Fibroblast of skin of right biceps (primary cell): ENCODE results near the gene CYSRT1.

Experiments used
- DNase-seq: peaks from one replicate; pipeline ENCODE4 v3.0.0-alpha.2; 2013

Gene CYSRT1

GRCh38 chr9:137224830-137225694 lies at the start of gene CYSRT1:
CYSRT1 (plus strand) TSS chr9:137225174; CDS start chr9:137225622, 448 bp downstream.
- no peak for DNase-seq

GRCh38 chr9:137175345-137175961 lies 49.5 kb upstream of the CYSRT1 start:
- no peak for DNase-seq

GRCh38 chr9:137176302-137177182 lies 48.4 kb upstream of the CYSRT1 start:
- DNase-seq, result peak; percentile 22

- DNase-seq, result no peak
Measured at GRCh38 chr9:137178201-137178938, 46.6 kb upstream of the CYSRT1 start.

- DNase-seq, result no peak
Measured at GRCh38 chr9:137178939-137179630, 45.9 kb upstream of the CYSRT1 start.

- no peak for DNase-seq
Measured at GRCh38 chr9:137179761-137180160, 45.2 kb upstream of the CYSRT1 start.

GRCh38 chr9:137180491-137180890 lies 44.5 kb upstream of the CYSRT1 start:
- DNase-seq, result no peak

- DNase-seq, result no peak
Measured at GRCh38 chr9:137181680-137182079, 43.3 kb upstream of the CYSRT1 start.

- DNase-seq, result no peak
Measured at GRCh38 chr9:137182836-137183235, 42.1 kb upstream of the CYSRT1 start.

GRCh38 chr9:137183980-137184595 lies 40.9 kb upstream of the CYSRT1 start:
- DNase-seq, result no peak

GRCh38 chr9:137184881-137185660 lies 39.9 kb upstream of the CYSRT1 start:
- no peak for DNase-seq

- DNase-seq, result no peak
Measured at GRCh38 chr9:137185921-137186320, 39.1 kb upstream of the CYSRT1 start.

- no peak for DNase-seq
Measured at GRCh38 chr9:137186385-137186784, 38.6 kb upstream of the CYSRT1 start.

- no peak for DNase-seq
Measured at GRCh38 chr9:137187386-137187785, 37.6 kb upstream of the CYSRT1 start.

- DNase-seq, result no peak
Measured at GRCh38 chr9:137188086-137188489, 36.9 kb upstream of the CYSRT1 start.

- peak; percentile 92 for DNase-seq
Measured at GRCh38 chr9:137188490-137189296, 36.3 kb upstream of the CYSRT1 start, which contains the start of the genes ANAPC2 and SSNA1. ANAPC2 (minus strand) TSS chr9:137188560; CDS start chr9:137188532, 28 bp downstream. SSNA1 (plus strand) TSS chr9:137188676; CDS start chr9:137188727, 51 bp downstream.

- DNase-seq, result no peak
Measured at GRCh38 chr9:137189297-137190295, 35.4 kb upstream of the CYSRT1 start.

GRCh38 chr9:137190315-137190856 lies 34.6 kb upstream of the CYSRT1 start:
- DNase-seq, result no peak
